Measurements from ENCODE around the gene QSOX1.

DNA sequence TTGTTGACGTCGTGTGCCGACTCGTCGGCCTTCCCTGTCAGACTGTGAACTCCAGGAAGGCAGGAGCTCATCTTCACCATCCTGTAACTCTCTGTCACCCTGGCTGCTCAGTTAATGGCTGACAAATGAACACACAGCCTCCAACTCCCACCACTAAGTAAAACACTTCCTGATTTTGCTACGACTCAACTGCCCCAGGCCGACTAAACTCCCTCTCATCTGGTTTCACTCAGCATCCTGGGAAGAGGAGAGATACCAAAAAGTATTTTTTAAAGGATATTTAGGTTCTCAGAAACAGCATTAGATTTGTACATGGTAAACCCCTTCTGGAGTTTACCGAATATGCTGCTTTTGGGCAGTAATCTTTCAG lies 57.2 kb downstream of the QSOX1 start:
- TF ChIP-seq, protein P1, sequence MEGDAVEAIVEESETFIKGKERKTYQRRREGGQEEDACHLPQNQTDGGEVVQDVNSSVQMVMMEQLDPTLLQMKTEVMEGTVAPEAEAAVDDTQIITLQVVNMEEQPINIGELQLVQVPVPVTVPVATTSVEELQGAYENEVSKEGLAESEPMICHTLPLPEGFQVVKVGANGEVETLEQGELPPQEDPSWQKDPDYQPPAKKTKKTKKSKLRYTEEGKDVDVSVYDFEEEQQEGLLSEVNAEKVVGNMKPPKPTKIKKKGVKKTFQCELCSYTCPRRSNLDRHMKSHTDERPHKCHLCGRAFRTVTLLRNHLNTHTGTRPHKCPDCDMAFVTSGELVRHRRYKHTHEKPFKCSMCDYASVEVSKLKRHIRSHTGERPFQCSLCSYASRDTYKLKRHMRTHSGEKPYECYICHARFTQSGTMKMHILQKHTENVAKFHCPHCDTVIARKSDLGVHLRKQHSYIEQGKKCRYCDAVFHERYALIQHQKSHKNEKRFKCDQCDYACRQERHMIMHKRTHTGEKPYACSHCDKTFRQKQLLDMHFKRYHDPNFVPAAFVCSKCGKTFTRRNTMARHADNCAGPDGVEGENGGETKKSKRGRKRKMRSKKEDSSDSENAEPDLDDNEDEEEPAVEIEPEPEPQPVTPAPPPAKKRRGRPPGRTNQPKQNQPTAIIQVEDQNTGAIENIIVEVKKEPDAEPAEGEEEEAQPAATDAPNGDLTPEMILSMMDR (IDR thresholded peaks at IDR 0.05; ENCODE audit: insufficient read depth, low read length, poor library complexity, severe bottlenecking) = no peak
- TF ChIP-seq EZH2phosphoT487 (conservative IDR thresholded peaks at IDR 0.05; ENCODE audit: low read length) = no peak

Measured in SU-DHL-6 (cell line).